ENCODE data around the gene ANKRD36C.
"Not testable (repeated sequence)": the region's sequence is repeated elsewhere in the genome, so short reads cannot be mapped to it uniquely, and the experiment has no call there.

ANKRD36C gene

GRCh38 chr2:95991351-95992094 lies at the start of gene ANKRD36C:
ANKRD36C (minus strand) TSS chr2:95991824; CDS start chr2:95991708, 116 bp downstream.
- in situ Hi-C loops (cut with MboI; ENCODE audit: low sequenced_read_pairs): not testable (repeated sequence)

- in situ Hi-C loops (cut with MboI; ENCODE audit: low sequenced_read_pairs): not testable (repeated sequence)
Observed at GRCh38 chr2:96035554-96035953, 43.9 kb upstream of the ANKRD36C start.

GRCh38 chr2:96034792-96035191 lies 43.2 kb upstream of the ANKRD36C start, which contains the start of gene GPAT2:
GPAT2 (minus strand) TSS chr2:96034916; CDS start chr2:96032359, 2,557 bp downstream.
- in situ Hi-C loops (cut with MboI; ENCODE audit: low sequenced_read_pairs): not testable (repeated sequence)

GRCh38 chr2:96033997-96034396 lies 42.4 kb upstream of the ANKRD36C start:
- in situ Hi-C loops (cut with MboI; ENCODE audit: low sequenced_read_pairs): not testable (repeated sequence)

GRCh38 chr2:96027725-96028325 lies 36.2 kb upstream of the ANKRD36C start:
- in situ Hi-C loops (cut with MboI; ENCODE audit: low sequenced_read_pairs): not testable (repeated sequence)

DNA sequence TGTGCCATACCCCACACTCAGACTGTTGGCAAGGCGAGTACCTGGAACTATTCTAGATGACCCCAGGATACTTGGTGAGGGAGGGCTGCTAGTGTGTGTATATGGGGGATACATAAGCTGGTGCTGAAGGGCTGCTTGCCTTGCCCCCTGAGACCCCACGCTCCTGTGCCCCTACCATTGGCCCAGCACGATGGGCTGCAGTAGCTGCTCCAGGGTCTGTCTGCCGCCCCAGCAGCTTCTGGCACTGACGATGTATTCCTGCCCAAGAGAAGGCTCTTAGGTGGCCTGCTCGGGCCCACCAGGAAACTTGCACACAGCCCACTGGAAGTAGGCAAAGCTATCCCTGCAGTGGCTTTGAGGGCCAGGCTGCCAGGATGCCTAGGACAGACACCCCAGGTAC lies 34.1 kb upstream of the ANKRD36C start:
- in situ Hi-C loops (cut with MboI; ENCODE audit: low sequenced_read_pairs): not testable (repeated sequence)

DNA sequence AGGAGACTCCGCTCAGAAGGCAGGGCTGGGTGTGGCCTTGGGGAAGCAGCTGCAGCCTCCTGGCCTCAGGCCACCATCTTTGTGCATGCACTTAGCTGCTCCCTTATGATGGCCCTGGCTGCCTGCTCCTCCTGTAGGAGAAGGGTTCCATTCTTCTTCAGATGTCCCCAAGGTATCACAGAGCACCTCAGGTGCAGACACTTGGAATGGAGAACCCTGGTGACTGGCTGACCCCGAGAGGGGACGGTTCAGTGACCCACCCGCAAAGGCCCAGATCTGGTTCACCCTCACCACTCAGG lies 33.5 kb upstream of the ANKRD36C start:
- in situ Hi-C loops (cut with MboI; ENCODE audit: low sequenced_read_pairs): no loop called here

DNA sequence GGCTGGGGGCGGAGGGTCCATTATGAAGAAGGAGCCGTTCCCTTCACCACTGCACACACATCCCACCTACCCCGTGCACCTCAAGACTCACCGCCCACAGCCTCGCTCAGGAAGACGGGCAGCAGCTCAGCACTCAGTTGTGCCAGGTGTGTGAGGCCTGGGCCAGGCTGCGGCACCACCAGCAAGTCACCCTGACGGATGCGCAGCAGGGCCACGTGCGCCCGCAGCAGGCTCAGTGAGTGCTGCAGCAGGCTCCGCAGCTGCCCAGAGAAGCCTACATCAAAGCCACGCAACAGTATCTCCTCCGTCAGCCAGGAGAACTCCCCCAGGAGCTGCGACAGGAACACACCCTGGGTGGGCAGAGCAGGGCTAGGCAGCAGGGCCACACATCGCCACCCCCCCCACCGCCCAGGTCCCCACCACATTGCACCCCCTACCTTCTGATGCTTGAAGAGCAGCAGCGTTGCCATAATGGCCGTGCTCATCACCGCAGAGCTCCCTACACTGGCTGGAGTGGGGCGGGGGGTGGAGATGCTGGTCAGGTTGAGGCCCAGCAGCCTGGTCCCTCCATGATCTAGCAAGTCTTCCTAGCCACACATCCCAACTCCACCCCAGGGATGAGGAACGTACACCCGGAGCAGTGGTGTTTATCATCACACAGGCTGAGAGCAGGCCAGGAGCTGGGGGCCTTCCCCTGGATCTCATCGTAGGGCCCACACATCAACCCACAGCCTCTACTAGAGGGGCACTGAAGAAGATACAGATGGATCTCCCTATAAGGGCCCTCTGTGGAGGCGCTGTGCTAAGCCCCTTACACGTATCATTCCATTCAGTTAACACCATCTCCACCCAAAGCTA lies 32.9 kb upstream of the ANKRD36C start:
- in situ Hi-C loops (cut with MboI; ENCODE audit: low sequenced_read_pairs): loop anchor here (25.0 kb wide), 3 partner anchors 88 to 263 kb away; partner anchors contain the start of gene ADRA2B

DNA sequence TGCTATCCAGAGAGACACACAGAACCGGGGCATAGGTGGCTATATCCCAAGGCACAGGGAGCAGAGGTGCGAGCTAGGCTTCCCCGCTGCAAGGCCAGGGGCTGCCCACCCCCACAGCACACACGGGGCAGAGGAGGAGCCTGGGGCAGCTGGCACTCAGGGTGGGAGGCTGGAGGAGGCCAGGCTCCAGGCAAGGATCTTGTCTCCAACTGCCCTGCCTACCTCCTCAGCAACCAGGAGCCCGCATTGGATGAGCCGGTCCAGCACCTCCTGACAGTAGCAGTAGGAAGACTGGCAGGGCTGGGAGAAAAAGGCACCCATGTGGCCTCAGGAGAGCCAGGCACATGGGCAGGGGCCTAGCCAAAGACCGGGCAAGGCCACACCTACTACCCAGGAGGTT lies 32.1 kb upstream of the ANKRD36C start:
- in situ Hi-C loops (cut with MboI; ENCODE audit: low sequenced_read_pairs): loop anchor here (25.0 kb wide), 3 partner anchors 89 to 264 kb away; partner anchors contain the start of gene ADRA2B

DNA sequence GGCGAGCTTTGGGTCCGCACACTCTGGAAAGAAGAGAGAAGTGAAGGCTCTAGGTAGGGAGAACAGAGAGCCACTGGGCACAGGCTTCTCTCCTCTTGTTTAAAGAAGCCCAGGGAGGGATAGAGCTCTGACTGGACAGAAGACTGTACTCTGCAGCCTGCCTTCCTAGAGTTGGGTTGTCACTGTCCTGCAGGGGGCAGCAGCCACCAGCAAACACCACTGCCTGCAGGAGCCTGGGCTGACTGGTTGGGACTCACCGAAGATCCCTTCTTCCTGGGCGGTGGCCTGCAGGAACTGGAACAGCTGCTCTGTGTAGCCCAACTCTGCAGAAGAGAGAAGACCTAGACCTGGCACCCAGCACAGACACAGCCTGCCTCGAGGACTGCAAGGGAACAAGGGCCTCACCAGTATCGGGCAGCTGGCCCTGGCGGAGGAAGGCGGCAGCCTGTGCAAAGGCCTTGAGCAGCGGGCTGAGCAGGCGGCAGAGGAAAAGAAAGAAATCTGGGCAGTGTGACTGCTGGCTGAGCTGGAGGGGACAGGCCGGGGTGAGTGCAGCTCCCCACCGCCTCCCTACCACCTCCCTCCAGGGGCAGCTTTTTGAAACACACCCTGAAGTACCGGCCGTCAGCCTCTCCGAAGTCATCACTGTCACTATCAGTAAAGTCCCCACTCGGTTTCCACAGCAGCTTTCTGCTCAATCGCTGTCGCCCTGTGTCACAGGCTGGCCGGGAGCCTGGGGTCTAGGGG lies 31.2 kb upstream of the ANKRD36C start:
- in situ Hi-C loops (cut with MboI; ENCODE audit: low sequenced_read_pairs): loop anchor here (25.0 kb wide), 3 partner anchors 89 to 264 kb away; partner anchors contain the start of gene ADRA2B

DNA sequence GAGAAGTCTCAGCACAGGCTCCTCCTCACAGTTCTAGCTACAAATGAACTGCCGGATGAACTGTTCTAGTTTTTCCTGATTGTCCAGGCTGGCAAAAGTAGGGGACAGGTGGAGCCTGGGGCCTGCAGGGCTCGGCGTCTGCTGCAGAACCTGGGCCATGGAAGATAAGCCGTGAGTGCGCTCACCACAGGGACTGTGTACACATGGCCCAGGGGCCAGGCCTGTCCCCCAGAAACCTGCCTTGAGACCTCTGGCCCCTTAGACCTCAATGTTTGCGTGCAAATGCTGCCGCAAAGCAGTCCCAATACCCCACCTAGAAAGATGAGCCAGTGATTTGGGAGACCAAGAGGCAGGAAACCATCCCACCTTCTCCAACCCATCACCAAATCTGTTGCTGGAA lies 30.5 kb upstream of the ANKRD36C start:
- in situ Hi-C loops (cut with MboI; ENCODE audit: low sequenced_read_pairs): loop anchor here (25.0 kb wide), 3 partner anchors 90 to 265 kb away; partner anchors contain the start of gene ADRA2B

DNA sequence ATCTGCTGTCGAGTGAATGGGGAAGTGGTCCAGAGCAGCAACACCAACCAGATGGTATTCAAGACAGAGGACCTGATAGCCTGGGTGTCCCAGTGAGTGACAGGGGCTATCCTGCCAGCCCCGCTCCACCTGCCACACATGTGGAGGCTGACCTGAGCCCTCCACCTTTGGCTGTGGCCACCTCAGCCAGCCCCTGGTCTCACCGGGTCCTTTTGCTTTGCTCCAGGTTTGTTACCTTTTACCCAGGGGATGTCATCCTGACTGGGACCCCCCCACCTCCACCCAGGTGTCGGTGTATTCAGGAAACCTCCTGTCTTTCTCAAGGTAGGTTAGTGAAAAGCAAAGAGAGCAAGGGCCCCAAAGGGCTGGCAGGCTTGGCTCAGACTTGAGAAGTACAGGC lies 29.5 kb upstream of the ANKRD36C start:
- in situ Hi-C loops (cut with MboI; ENCODE audit: low sequenced_read_pairs): loop anchor here (25.0 kb wide), 3 partner anchors 91 to 266 kb away; partner anchors contain the start of gene ADRA2B

DNA sequence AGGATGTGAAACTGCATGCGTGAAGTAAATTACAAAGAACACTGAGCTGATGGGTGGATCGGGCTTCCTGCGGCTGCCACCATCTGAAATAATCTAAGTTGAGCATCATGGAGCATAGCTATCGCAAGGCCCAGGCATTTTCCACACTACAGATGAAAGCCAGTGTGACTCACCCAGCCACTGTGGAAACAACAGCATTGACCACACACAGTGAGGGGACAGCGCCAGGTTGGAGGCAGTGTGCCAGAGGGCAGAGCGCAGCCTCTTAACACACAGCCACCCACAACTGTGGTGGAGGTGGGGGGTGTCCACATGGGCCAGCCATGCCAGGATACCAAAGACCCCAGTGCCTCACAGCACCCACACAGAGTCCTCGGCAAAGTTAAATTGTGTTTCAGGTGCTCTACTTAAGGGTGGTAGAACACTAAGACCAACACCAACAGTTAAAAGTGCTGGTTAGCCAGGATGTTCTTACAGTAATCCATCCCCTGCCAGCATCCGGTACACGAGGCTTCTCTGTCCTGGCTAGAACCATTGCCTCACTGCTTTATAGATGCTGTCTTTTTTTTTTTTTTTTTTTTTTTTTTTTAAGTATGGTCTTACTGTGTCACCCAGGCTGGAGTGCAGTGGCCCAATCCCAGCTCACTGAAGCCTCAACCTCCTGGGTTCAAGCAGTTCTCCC lies 28.4 kb upstream of the ANKRD36C start:
- in situ Hi-C loops (cut with MboI; ENCODE audit: low sequenced_read_pairs): loop anchor here (25.0 kb wide), 3 partner anchors 92 to 267 kb away; partner anchors contain the start of gene ADRA2B

- in situ Hi-C loops (cut with MboI; ENCODE audit: low sequenced_read_pairs): loop anchor here (25.0 kb wide), 3 partner anchors 96 to 271 kb away; partner anchors contain the start of gene ADRA2B
Observed at GRCh38 chr2:96016321-96016720, 24.7 kb upstream of the ANKRD36C start.

- in situ Hi-C loops (cut with MboI; ENCODE audit: low sequenced_read_pairs): loop anchor here (25.0 kb wide), 3 partner anchors 99 to 274 kb away; partner anchors contain the start of gene ADRA2B
Observed at GRCh38 chr2:96012792-96013264, 21.2 kb upstream of the ANKRD36C start.

GRCh38 chr2:96012086-96012791 lies 20.6 kb upstream of the ANKRD36C start:
- in situ Hi-C loops (cut with MboI; ENCODE audit: low sequenced_read_pairs): loop anchor here (25.0 kb wide), 3 partner anchors 100 to 275 kb away; partner anchors contain the start of gene ADRA2B

- in situ Hi-C loops (cut with MboI; ENCODE audit: low sequenced_read_pairs): loop anchor here (25.0 kb wide), 3 partner anchors 101 to 276 kb away; partner anchors contain the start of gene ADRA2B
Observed at GRCh38 chr2:96011129-96011455, 19.5 kb upstream of the ANKRD36C start.

DNA sequence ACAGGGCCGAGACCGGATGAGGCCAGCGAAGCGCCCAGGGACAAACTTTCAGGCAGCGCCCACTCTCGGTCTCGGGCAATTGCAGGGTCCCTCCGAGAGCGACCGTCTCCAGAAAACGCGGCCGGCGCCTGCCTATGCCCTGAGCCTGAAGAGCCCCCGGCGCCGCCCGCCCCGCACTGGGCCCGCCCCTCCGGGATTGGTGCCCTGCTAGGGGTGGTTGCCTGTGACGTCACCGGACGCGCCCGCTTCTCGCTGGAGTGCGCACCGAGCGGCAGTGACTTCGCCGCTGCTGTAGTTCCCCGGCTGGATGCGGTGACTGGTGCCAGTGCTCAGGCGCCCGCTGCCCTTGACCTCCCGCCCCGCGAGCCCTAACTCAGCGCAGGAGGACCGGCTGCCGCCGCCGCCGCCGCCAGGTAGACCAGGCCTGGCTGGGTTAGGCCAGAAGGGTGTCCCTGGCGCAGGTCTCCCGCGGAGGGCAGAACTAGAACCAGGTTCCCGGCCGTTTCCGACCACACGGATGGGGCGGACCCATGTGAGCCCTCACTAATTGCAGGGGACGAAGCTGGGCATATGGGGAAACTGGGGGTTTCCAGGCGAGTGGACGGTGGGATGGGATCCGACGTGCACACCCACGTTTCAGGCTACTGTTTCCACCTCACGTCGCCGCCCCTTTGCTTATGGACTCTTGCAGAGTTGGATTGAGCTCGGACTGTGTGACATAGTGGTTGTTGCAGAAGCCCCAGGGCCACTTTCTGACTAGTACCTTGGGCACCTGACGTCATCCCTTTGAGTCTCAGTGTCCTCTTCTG lies 18.9 kb upstream of the ANKRD36C start:
- in situ Hi-C loops (cut with MboI; ENCODE audit: low sequenced_read_pairs): loop anchor here (25.0 kb wide), 3 partner anchors 102 to 277 kb away; partner anchors contain the start of gene ADRA2B
